Measurements from ENCODE around the gene ZNF670. TPM values are rescaled to one million over a fixed set of nuclear protein-coding genes. Genes with fewer than 3 reads are reported as not detected.
"Not testable (repeated sequence)": the region's sequence is repeated elsewhere in the genome, so short reads cannot be mapped to it uniquely, and the experiment has no call there.

Gene ZNF670
- total RNA-seq (2014; rRNA removed; shearing (Covaris generic)) = 11.1 and 11.4 TPM in 2 replicates

- DNase-seq (ENCODE audit: low spot score) = peak; percentile 98
- in situ Hi-C loops (cut with HindIII; ENCODE audit: low sequenced_read_pairs) = no loop called here
These were observed at the start of gene ZNF670 for GRCh38 chr1:247078258-247079140. Gene ZNF670, minus strand, starts transcription at chr1:247078811. Its CDS starts 215 bp downstream, at chr1:247078596.

GRCh38 chr1:247127519-247128282 is 49.1 kb upstream of the ZNF670 start:
- peak; percentile 8 for DNase-seq (ENCODE audit: low spot score)
- in situ Hi-C loops (cut with HindIII; ENCODE audit: low sequenced_read_pairs) = not testable (repeated sequence)

GRCh38 chr1:247126601-247127000 is 48.0 kb upstream of the ZNF670 start:
- in situ Hi-C loops (cut with HindIII; ENCODE audit: low sequenced_read_pairs); DNase-seq (ENCODE audit: low spot score): not testable (repeated sequence)

- in situ Hi-C loops (cut with HindIII; ENCODE audit: low sequenced_read_pairs); DNase-seq (ENCODE audit: low spot score): not testable (repeated sequence)
These were observed 47.6 kb upstream of the ZNF670 start for GRCh38 chr1:247126166-247126565.

GRCh38 chr1:247121382-247121781 is 42.8 kb upstream of the ZNF670 start:
- DNase-seq (ENCODE audit: low spot score) = no peak
- in situ Hi-C loops (cut with HindIII; ENCODE audit: low sequenced_read_pairs) = no loop called here

- in situ Hi-C loops (cut with HindIII; ENCODE audit: low sequenced_read_pairs); DNase-seq (ENCODE audit: low spot score): not testable (repeated sequence)
These were observed 41.7 kb upstream of the ZNF670 start for GRCh38 chr1:247120408-247120668.

- DNase-seq (ENCODE audit: low spot score) = no peak
- in situ Hi-C loops (cut with HindIII; ENCODE audit: low sequenced_read_pairs) = no loop called here
These were observed 41.2 kb upstream of the ZNF670 start for GRCh38 chr1:247119600-247120407.

- DNase-seq (ENCODE audit: low spot score) = no peak
- in situ Hi-C loops (cut with HindIII; ENCODE audit: low sequenced_read_pairs) = no loop called here
These were observed 40.4 kb upstream of the ZNF670 start for GRCh38 chr1:247118946-247119446.

- no peak for DNase-seq (ENCODE audit: low spot score)
- in situ Hi-C loops (cut with HindIII; ENCODE audit: low sequenced_read_pairs) = no loop called here
These were observed 36.9 kb upstream of the ZNF670 start for GRCh38 chr1:247115545-247115944.

GRCh38 chr1:247115141-247115510 is 36.5 kb upstream of the ZNF670 start:
- DNase-seq (ENCODE audit: low spot score) = no peak
- in situ Hi-C loops (cut with HindIII; ENCODE audit: low sequenced_read_pairs) = no loop called here

- no peak for DNase-seq (ENCODE audit: low spot score)
- in situ Hi-C loops (cut with HindIII; ENCODE audit: low sequenced_read_pairs) = no loop called here
These were observed 35.9 kb upstream of the ZNF670 start for GRCh38 chr1:247114351-247115140.

- DNase-seq (ENCODE audit: low spot score) = no peak
- in situ Hi-C loops (cut with HindIII; ENCODE audit: low sequenced_read_pairs) = no loop called here
These were observed 35.2 kb upstream of the ZNF670 start for GRCh38 chr1:247113733-247114271.

- in situ Hi-C loops (cut with HindIII; ENCODE audit: low sequenced_read_pairs) = no loop called here
- no peak for DNase-seq (ENCODE audit: low spot score)
These were observed 34.5 kb upstream of the ZNF670 start for GRCh38 chr1:247113094-247113497.

GRCh38 chr1:247112479-247112781 is 33.8 kb upstream of the ZNF670 start:
- DNase-seq (ENCODE audit: low spot score) = peak; percentile 43
- in situ Hi-C loops (cut with HindIII; ENCODE audit: low sequenced_read_pairs) = no loop called here

- in situ Hi-C loops (cut with HindIII; ENCODE audit: low sequenced_read_pairs) = no loop called here
- DNase-seq (ENCODE audit: low spot score) = peak; percentile 30
These were observed 33.3 kb upstream of the ZNF670 start for GRCh38 chr1:247111700-247112478.

GRCh38 chr1:247111259-247111699 is 32.7 kb upstream of the ZNF670 start:
- DNase-seq (ENCODE audit: low spot score) = no peak
- in situ Hi-C loops (cut with HindIII; ENCODE audit: low sequenced_read_pairs) = no loop called here

GRCh38 chr1:247110627-247111258 is 32.1 kb upstream of the ZNF670 start:
- in situ Hi-C loops (cut with HindIII; ENCODE audit: low sequenced_read_pairs) = no loop called here
- no peak for DNase-seq (ENCODE audit: low spot score)
